ENCODE results near the gene C9orf43. TPM values are rescaled to one million over a fixed set of nuclear protein-coding genes. Genes with fewer than 3 reads are reported as not detected.
"Not testable (repeated sequence)": the region's sequence is repeated elsewhere in the genome, so short reads cannot be mapped to it uniquely, and the experiment has no call there.

The C9orf43 gene
- total and polyA plus RNA-seq, 2 experiments from 2014 or later: 0.63 to 1.1 TPM

GRCh38 chr9:113403646-113404045 lies 6.9 kb upstream of the C9orf43 start (continued):
- TF ChIP-seq ZNF462 (CRISPR knock-in tag; IDR thresholded peaks at IDR 0.05) (no peak), CREB1 (CRISPR knock-in tag; IDR thresholded peaks at IDR 0.05; ENCODE audit: low read depth) (no peak), EZH2phosphoT487 (IDR thresholded peaks at IDR 0.05; ENCODE audit: unreplicated experiment) (no peak), CTCF (conservative IDR thresholded peaks at IDR 0.05; ENCODE audit: low read depth in 2 of 2) (no peak)

DNA sequence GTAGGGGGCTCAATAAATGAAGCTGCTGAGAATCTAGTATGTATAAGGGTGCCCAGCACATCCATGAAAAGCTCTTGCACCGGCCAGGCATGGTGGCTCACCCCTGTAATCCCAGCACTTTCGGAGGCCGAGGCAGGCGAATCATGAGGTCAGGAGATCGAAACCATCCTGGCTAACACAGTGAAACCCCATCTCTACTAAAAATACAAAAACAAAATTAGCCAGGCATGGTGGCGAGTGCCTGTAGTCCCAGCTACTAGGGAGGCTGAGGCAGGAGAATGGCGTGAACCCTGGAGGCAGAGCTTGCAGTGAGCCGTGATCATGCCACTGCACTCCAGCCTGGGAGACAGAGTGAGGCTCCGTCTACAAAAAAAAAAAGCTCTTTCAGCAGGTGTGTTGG lies 4.2 kb upstream of the C9orf43 start:
- not testable (repeated sequence) for DNase-seq (ENCODE audit: low spot score); H2AFZ ChIP-seq; H3K27ac Mint-ChIP-seq; H3K9me3 Mint-ChIP-seq; H4K20me1 ChIP-seq (replicated peaks; ENCODE audit: insufficient read depth); H3K4me2 ChIP-seq; H3K9me2 ChIP-seq (ENCODE audit: insufficient read depth); H3K4me1 ChIP-seq (ENCODE audit: insufficient read depth); ATAC-seq; H3K4me3 Mint-ChIP-seq; H3K27me3 ChIP-seq (ENCODE audit: insufficient read depth); H3K4me3 ChIP-seq
- Histone ChIP-seq H3K27ac (ENCODE audit: low read depth) (peak overlapping the region; percentile 69; the same call in 1 of the 2 replicates), H3F3A (replicated peaks; ENCODE audit: low read depth) (peaks cover 26% of the 10 kb centered on the region), H3K36me3 (ENCODE audit: insufficient read depth) (peaks cover 15% of the 10 kb centered on the region), H3K79me2 (replicated peaks; ENCODE audit: insufficient read depth) (peaks cover 14% of the 10 kb centered on the region)
- Mint-ChIP-seq H3K4me1 (peaks cover 21% of the 10 kb centered on the region), H3K27me3 (ENCODE audit: insufficient read depth, low read depth, poor library complexity) (peaks cover 20% of the 10 kb centered on the region), H3K36me3 (ENCODE audit: low read depth) (peaks cover 39% of the 10 kb centered on the region)
